ENCODE measurements around the gene DHX16.
"Not testable (repeated sequence)": the region's sequence is repeated elsewhere in the genome, so short reads cannot be mapped to it uniquely, and the experiment has no call there.

DHX16 gene

GRCh38 chr6:30679765-30680535 lies 7.1 kb upstream of the DHX16 start:
- no peak for DNase-seq (ENCODE audit: low read depth in 2 of 3, low spot score in 1 of 3)

- peak; percentile 86 to 92 (median 87) for DNase-seq (ENCODE audit: low read depth in 2 of 3, low spot score in 1 of 3)
Observed at GRCh38 chr6:30678964-30679726, 6.3 kb upstream of the DHX16 start.

- DNase-seq (ENCODE audit: low read depth in 2 of 3, low spot score in 1 of 3): no peak
Observed at GRCh38 chr6:30676660-30677285, 4.0 kb upstream of the DHX16 start.

- no peak for DNase-seq (ENCODE audit: low read depth in 2 of 3, low spot score in 1 of 3)
Observed at GRCh38 chr6:30670760-30671527, 1.9 kb downstream of the DHX16 start.

GRCh38 chr6:30666300-30666699 lies 6.5 kb downstream of the DHX16 start:
- DNase-seq (ENCODE audit: low read depth in 2 of 3, low spot score in 1 of 3): not testable (repeated sequence)

GRCh38 chr6:30664994-30665767 lies 7.6 kb downstream of the DHX16 start:
- DNase-seq (ENCODE audit: low read depth in 2 of 3, low spot score in 1 of 3): no peak

GRCh38 chr6:30657922-30658321 lies 14.9 kb downstream of the DHX16 start:
- DNase-seq (ENCODE audit: low read depth in 2 of 3, low spot score in 1 of 3): not testable (repeated sequence)

- no peak for DNase-seq (ENCODE audit: low read depth in 2 of 3, low spot score in 1 of 3)
Observed at GRCh38 chr6:30657454-30657853, 15.4 kb downstream of the DHX16 start.

- no peak for DNase-seq (ENCODE audit: low read depth in 2 of 3, low spot score in 1 of 3)
Observed at GRCh38 chr6:30656513-30656912, 16.3 kb downstream of the DHX16 start.

GRCh38 chr6:30655743-30656094 lies 17.1 kb downstream of the DHX16 start:
- no peak for DNase-seq (ENCODE audit: low read depth in 2 of 3, low spot score in 1 of 3)

- no peak for DNase-seq (ENCODE audit: low read depth in 2 of 3, low spot score in 1 of 3)
Observed at GRCh38 chr6:30654798-30655742, 17.7 kb downstream of the DHX16 start.

GRCh38 chr6:30651143-30651542 lies 21.7 kb downstream of the DHX16 start:
- DNase-seq (ENCODE audit: low read depth in 2 of 3, low spot score in 1 of 3): no peak

- DNase-seq (ENCODE audit: low read depth in 2 of 3, low spot score in 1 of 3): peak; percentile 59 to 76 (median 70)
Observed at GRCh38 chr6:30647242-30648116, 25.3 kb downstream of the DHX16 start.

- DNase-seq (ENCODE audit: low read depth in 2 of 3, low spot score in 1 of 3): peak; percentile 83 to 91 (median 89)
Observed at GRCh38 chr6:30646450-30647241, 26.2 kb downstream of the DHX16 start, which contains the start of gene C6orf136. Gene C6orf136, plus strand, starts transcription at chr6:30647133. Its CDS starts 99 bp downstream, at chr6:30647232.

GRCh38 chr6:30645989-30646388 lies 26.8 kb downstream of the DHX16 start:
- no peak for DNase-seq (ENCODE audit: low read depth in 2 of 3, low spot score in 1 of 3)

- DNase-seq (ENCODE audit: low read depth in 2 of 3, low spot score in 1 of 3): no peak
Observed at GRCh38 chr6:30644769-30645168, 28.0 kb downstream of the DHX16 start.

GRCh38 chr6:30643656-30644055 lies 29.1 kb downstream of the DHX16 start:
- DNase-seq (ENCODE audit: low read depth in 2 of 3, low spot score in 1 of 3): no peak

All from stimulated activated CD4-positive, alpha-beta T cell treated with anti-CD3 and anti-CD28 coated beads, Interleukin-12 subunit alpha, Interleukin-12 subunit beta, amount 100 ng/mL, for 48 hours (primary cell).